GM23338 (cell line): Measurements from ENCODE around the gene CWC22. TPM values are rescaled to one million over a fixed set of nuclear protein-coding genes. Genes with fewer than 3 reads are reported as not detected.

Source experiments
- ATAC-seq: fragments of 200-7000 bp; cut with Tn5 transposase; 3 replicates; pipeline ENCODE4 v1.9.1; 2020
- DNase-seq: peaks from one replicate; pipeline ENCODE4 v3.0.0-alpha.2; 2015; ENCODE audit warnings: low spot score
- H2AFZ ChIP-seq: fragments of 200-600 bp; sonication (generic); 2 replicates; pipeline ENCODE4 v1.8.0; 2016; ENCODE audit warnings: antibody characterized with exemption, mild to moderate bottlenecking, moderate library complexity
- H3F3A ChIP-seq: fragments of 200-600 bp; sonication (generic); replicated peaks from 2 replicates; pipeline ENCODE4 v1.8.0; 2017; ENCODE audit warnings: antibody characterized with exemption, mixed run types, low read depth
- H3K27ac ChIP-seq: fragments of 200-600 bp; sonication (generic); 2 replicates; pipeline ENCODE4 v1.6.1; 2016; ENCODE audit warnings: low read depth
- H3K27me3 ChIP-seq: fragments of 200-600 bp; sonication (generic); 2 replicates; pipeline ENCODE4 v1.8.0; 2016; ENCODE audit warnings: mild to moderate bottlenecking, mixed run types, moderate library complexity; ENCODE audit not compliant: insufficient read depth
- H3K36me3 ChIP-seq: fragments of 200-600 bp; sonication (generic); 2 replicates; pipeline ENCODE4 v1.8.0; 2016; ENCODE audit warnings: mild to moderate bottlenecking; ENCODE audit not compliant: insufficient read depth
- H3K4me1 ChIP-seq: fragments of 200-600 bp; sonication (generic); 2 replicates; pipeline ENCODE4 v1.8.0; 2016; ENCODE audit warnings: mild to moderate bottlenecking, moderate library complexity; ENCODE audit not compliant: insufficient read depth
- H3K4me2 ChIP-seq: fragments of 200-600 bp; sonication (generic); 2 replicates; pipeline ENCODE4 v1.7.1; 2017; ENCODE audit warnings: mixed run types
- H3K4me3 ChIP-seq: fragments of 200-600 bp; sonication (generic); 2 replicates; pipeline ENCODE4 v1.6.1; 2016; ENCODE audit warnings: mixed run types
- H3K79me2 ChIP-seq: fragments of 200-600 bp; sonication (generic); replicated peaks from 2 replicates; pipeline ENCODE4 v1.8.0; 2017; ENCODE audit warnings: mild to moderate bottlenecking; ENCODE audit not compliant: insufficient read depth
- H3K9me2 ChIP-seq: fragments of 200-600 bp; sonication (generic); 2 replicates; pipeline ENCODE4 v1.8.0; 2017; ENCODE audit not compliant: insufficient read depth
- H4K20me1 ChIP-seq: fragments of 200-600 bp; sonication (generic); replicated peaks from 2 replicates; pipeline ENCODE4 v1.8.0; 2017; ENCODE audit warnings: mild to moderate bottlenecking; ENCODE audit not compliant: insufficient read depth
- H3K27ac Mint-ChIP-seq: 2 replicates; pipeline ENCODE4 v1.8.0; 2020; ENCODE audit warnings: inconsistent platforms, mild to moderate bottlenecking, moderate library complexity, mixed read lengths
- H3K27me3 Mint-ChIP-seq: 3 replicates; pipeline ENCODE4 v1.8.0; 2022; ENCODE audit warnings: low read depth, mild to moderate bottlenecking, moderate library complexity, mixed read lengths, inconsistent platforms; ENCODE audit not compliant: insufficient read depth, poor library complexity
- H3K36me3 Mint-ChIP-seq: 3 replicates; pipeline ENCODE4 v1.8.0; 2021; ENCODE audit warnings: low read depth, mild to moderate bottlenecking, inconsistent platforms, moderate library complexity, mixed read lengths
- H3K4me1 Mint-ChIP-seq: 3 replicates; pipeline ENCODE4 v1.8.0; 2020; ENCODE audit warnings: mild to moderate bottlenecking, inconsistent platforms, mixed read lengths
- H3K4me3 Mint-ChIP-seq: 3 replicates; pipeline ENCODE4 v1.8.0; 2021; ENCODE audit warnings: moderate library complexity, mild to moderate bottlenecking, inconsistent platforms, mixed read lengths
- H3K9me3 Mint-ChIP-seq: 3 replicates; pipeline ENCODE4 v1.8.0; 2020; ENCODE audit warnings: moderate library complexity, mild to moderate bottlenecking, inconsistent platforms, mixed read lengths
- CREB1 ChIP-seq: fragments of 250-450 bp; sonication (Bioruptor Pico); IDR thresholded peaks from 2 replicates; pipeline ENCODE4 v1.5.0; 2020; ENCODE audit warnings: low read depth, mild to moderate bottlenecking, moderate library complexity
- EZH2phosphoT487 ChIP-seq: fragments of 200-600 bp; sonication (generic); IDR thresholded peaks from one replicate; pipeline ENCODE4 v1.8.1; 2018; ENCODE audit warnings: antibody characterized with exemption; ENCODE audit not compliant: unreplicated experiment
- REST ChIP-seq: IDR thresholded peaks from one replicate; pipeline ENCODE4 v1.6.1; 2018; ENCODE audit warnings: antibody characterized with exemption; ENCODE audit not compliant: unreplicated experiment
- ZNF462 ChIP-seq: fragments of 250-450 bp; sonication (Bioruptor Pico); IDR thresholded peaks from 2 replicates; pipeline ENCODE4 v1.5.0; 2020; ENCODE audit warnings: mild to moderate bottlenecking, moderate library complexity
- polyA plus RNA-seq: library from polyadenylated mRNA; unstranded; fragments of >200 nt; fragmentation: Nextera tagmentation; extraction: Ambion mirVana; gene quantifications from 2 replicates; pipeline ENCODE4 v1.2.1, GENCODE V29; 2016
- total RNA-seq: library from RNA; depleted of rRNA; stranded (reverse); fragments of >200 nt; shearing (Covaris generic); gene quantifications from 2 replicates; pipeline ENCODE4 v1.2.3, GENCODE V29; 2014
- TF ChIP-seq, protein P1 (sequence below): IDR thresholded peaks from 2 replicates; pipeline ENCODE4 v1.6.1; 2016; ENCODE audit warnings: antibody characterized with exemption

CWC22 gene
- total and polyA plus RNA-seq, 2 experiments from 2014 or later, result 36.0 to 38.3 TPM

GRCh38 chr2:180046202-180046601, 39.1 kb upstream of the CWC22 start (continued):
- TF ChIP-seq ZNF462 (no peak), REST (no peak), EZH2phosphoT487 (no peak)

- H3K9me3 Mint-ChIP-seq, result no peaks in the 10 kb centered on the region
- no peak for ATAC-seq
- Histone ChIP-seq H3K36me3 (no peaks in the 10 kb centered on the region), H3K9me2 (peaks cover 12% of the 10 kb centered on the region; the same call in 1 of the 2 replicates), H3K4me3 (no peak overlapping the region), H3K4me2 (no peak overlapping the region), H2AFZ (no peak overlapping the region), H3F3A (no peaks in the 10 kb centered on the region), H3K27me3 (no peaks in the 10 kb centered on the region), H3K4me1 (no peaks in the 10 kb centered on the region), H3K27ac (no peak overlapping the region), H4K20me1 (no peaks in the 10 kb centered on the region), H3K79me2 (no peaks in the 10 kb centered on the region)
- H3K27ac Mint-ChIP-seq, result no peak overlapping the region
- H3K4me3 Mint-ChIP-seq, result no peak overlapping the region
- H3K27me3 Mint-ChIP-seq, result no peaks in the 10 kb centered on the region
- no peak for DNase-seq
- H3K36me3 Mint-ChIP-seq, result no peaks in the 10 kb centered on the region
- H3K4me1 Mint-ChIP-seq, result no peaks in the 10 kb centered on the region
- TF ChIP-seq, protein P1, sequence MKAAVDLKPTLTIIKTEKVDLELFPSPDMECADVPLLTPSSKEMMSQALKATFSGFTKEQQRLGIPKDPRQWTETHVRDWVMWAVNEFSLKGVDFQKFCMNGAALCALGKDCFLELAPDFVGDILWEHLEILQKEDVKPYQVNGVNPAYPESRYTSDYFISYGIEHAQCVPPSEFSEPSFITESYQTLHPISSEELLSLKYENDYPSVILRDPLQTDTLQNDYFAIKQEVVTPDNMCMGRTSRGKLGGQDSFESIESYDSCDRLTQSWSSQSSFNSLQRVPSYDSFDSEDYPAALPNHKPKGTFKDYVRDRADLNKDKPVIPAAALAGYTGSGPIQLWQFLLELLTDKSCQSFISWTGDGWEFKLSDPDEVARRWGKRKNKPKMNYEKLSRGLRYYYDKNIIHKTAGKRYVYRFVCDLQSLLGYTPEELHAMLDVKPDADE, result no peak
- TF ChIP-seq CREB1 (CRISPR knock-in tag), result no peak
Measured at GRCh38 chr2:180040146-180040925, 33.2 kb upstream of the CWC22 start.
